Dedifferentiated amniotic fluid mesenchymal stem cell (primary cell): ENCODE measurements around the gene LRRIQ3.
A peak's percentile ranks its signal among the peaks of the same experiment; 100 is the strongest.
"Not testable (repeated sequence)": the region's sequence is repeated elsewhere in the genome, so short reads cannot be mapped to it uniquely, and the experiment has no call there.

ENCODE experiments used
- DNase-seq: peaks from one replicate; pipeline ENCODE4 v3.0.0-alpha.2; 2016; ENCODE audit errors: extremely low spot score

LRRIQ3 gene

GRCh38 chr1:74197657-74198552 is at the start of gene LRRIQ3, which contains the start of gene FPGT:
LRRIQ3 (minus strand) TSS chr1:74198176; CDS start chr1:74183684, 14,492 bp downstream.
FPGT (plus strand) TSS chr1:74198242; CDS start chr1:74198279, 37 bp downstream.
- DNase-seq: peak; percentile 92

GRCh38 chr1:74246315-74246714 is 48.3 kb upstream of the LRRIQ3 start:
- DNase-seq: no peak

GRCh38 chr1:74245168-74245772 is 47.3 kb upstream of the LRRIQ3 start:
- no peak for DNase-seq

GRCh38 chr1:74237787-74238186 is 39.8 kb upstream of the LRRIQ3 start:
- no peak for DNase-seq

GRCh38 chr1:74237035-74237434 is 39.1 kb upstream of the LRRIQ3 start:
- DNase-seq: no peak

- no peak for DNase-seq
These were observed 38.5 kb upstream of the LRRIQ3 start for GRCh38 chr1:74236440-74236839.

- DNase-seq: no peak
These were observed 37.2 kb upstream of the LRRIQ3 start, which contains the start of gene TNNI3K for GRCh38 chr1:74235153-74235552. TNNI3K (plus strand) TSS chr1:74235387; CDS start chr1:74235452, 65 bp downstream.

- DNase-seq: no peak
These were observed 25.5 kb upstream of the LRRIQ3 start for GRCh38 chr1:74223453-74223852.

GRCh38 chr1:74222701-74223100 is 24.7 kb upstream of the LRRIQ3 start:
- DNase-seq: no peak

- no peak for DNase-seq
These were observed 17.3 kb upstream of the LRRIQ3 start for GRCh38 chr1:74215229-74215628.

- peak; percentile 71 for DNase-seq
These were observed 7.3 kb upstream of the LRRIQ3 start for GRCh38 chr1:74205266-74205665.

- no peak for DNase-seq
These were observed 1.5 kb upstream of the LRRIQ3 start for GRCh38 chr1:74199504-74199903.

- DNase-seq: no peak
These were observed 721 bp downstream of the LRRIQ3 start for GRCh38 chr1:74197255-74197654.

GRCh38 chr1:74195339-74195738 is 2.6 kb downstream of the LRRIQ3 start:
- no peak for DNase-seq

GRCh38 chr1:74193908-74194307 is 4.1 kb downstream of the LRRIQ3 start:
- DNase-seq: no peak

GRCh38 chr1:74180490-74180889 is 17.5 kb downstream of the LRRIQ3 start:
- DNase-seq: no peak

- DNase-seq: not testable (repeated sequence)
These were observed 23.6 kb downstream of the LRRIQ3 start for GRCh38 chr1:74174423-74174822.

- DNase-seq: no peak
These were observed 35.6 kb downstream of the LRRIQ3 start for GRCh38 chr1:74162333-74162732.

GRCh38 chr1:74161497-74161896 is 36.5 kb downstream of the LRRIQ3 start:
- DNase-seq: no peak

GRCh38 chr1:74160046-74160445 is 37.9 kb downstream of the LRRIQ3 start:
- no peak for DNase-seq

- no peak for DNase-seq
These were observed 52.9 kb downstream of the LRRIQ3 start for GRCh38 chr1:74145086-74145485.

- not testable (repeated sequence) for DNase-seq
These were observed 80.6 kb downstream of the LRRIQ3 start for GRCh38 chr1:74117370-74117769.

- DNase-seq: no peak
These were observed 84.6 kb downstream of the LRRIQ3 start for GRCh38 chr1:74113333-74113732.
